ENCODE results near the gene ABCD2. TPM values are rescaled to one million over a fixed set of nuclear protein-coding genes. Genes with fewer than 3 reads are reported as not detected.

ABCD2 gene
- total and polyA plus RNA-seq, 9 of the 15 experiments (the other 6 are each of a cell fraction or from before 2014, with no cell fraction given), result 0.01 to 0.08 (median 0.04) TPM; not detected in 3

DNA sequence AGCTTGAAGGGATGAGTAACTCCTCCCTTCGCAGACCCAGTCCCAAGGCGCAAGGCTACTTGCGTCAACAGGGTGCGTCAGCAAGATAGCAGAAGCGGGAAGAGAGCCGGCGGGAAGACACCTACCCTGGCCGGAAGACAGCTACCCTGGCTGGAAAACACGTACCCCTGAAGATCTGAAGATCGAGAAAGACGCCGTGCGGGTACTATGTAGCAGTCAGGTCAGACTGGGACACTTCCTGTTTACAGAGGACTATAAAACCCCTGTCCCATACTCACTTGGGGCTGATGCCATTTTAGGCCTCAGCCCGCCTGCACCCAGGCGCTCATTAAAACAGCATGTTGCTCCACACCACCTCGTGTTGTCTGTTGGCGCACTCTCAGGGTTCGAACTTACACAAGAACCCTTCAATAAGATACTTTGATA lies 80.9 kb downstream of the ABCD2 start:
- Histone ChIP-seq H4K20me1 (replicated peaks; ENCODE audit: control insufficient read depth, insufficient read depth, low read length) (no peaks in the 10 kb centered on the region), H3K27me3 (ENCODE audit: control insufficient read depth in 2 of 2, insufficient read depth in 2 of 2, low read length in 2 of 2) (no peaks in the 10 kb centered on the region), H3K9me1 (ENCODE audit: control insufficient read depth, insufficient read depth, low read length) (no peaks in the 10 kb centered on the region), H3K4me3 (peak overlapping the region; percentile 38), H3K79me2 (ENCODE audit: control insufficient read depth, insufficient read depth, low read length) (peaks cover 10% of the 10 kb centered on the region), H3K9me3 (replicated peaks; ENCODE audit: control insufficient read depth, insufficient read depth, low read depth, low read length) (no peaks in the 10 kb centered on the region), H3K4me2 (ENCODE audit: insufficient read depth, low read length) (peak overlapping the region; percentile 77), H3K36me3 (ENCODE audit: control insufficient read depth, insufficient read depth, low read length) (no peaks in the 10 kb centered on the region), H3K4me1 (replicated peaks in 1 of 2; ENCODE audit: control insufficient read depth in 2 of 2, insufficient read depth in 2 of 2, low read length in 2 of 2) (peaks cover 5% of the 10 kb centered on the region in 2 experiments; a peak in 3 of 5 replicates), H3K27ac (ENCODE audit: extremely low read depth, low read depth, low read length) (peak overlapping the region; percentile 80), H2AFZ (ENCODE audit: low read depth, low read length) (peak overlapping the region; percentile 93), H3K9ac (ENCODE audit: insufficient read depth in 1 of 2, low read depth in 2 of 2, low read length in 2 of 2) (peak overlapping the region; percentile 68 to 70; a peak in 3 of 4 replicates)
- ATAC-seq (peak; percentile 92), FAIRE-seq (peak; percentile 56), DNase-seq (ENCODE audit: extremely low read depth in 1 of 4, low spot score in 3 of 4) (peak; percentile 17 to 85 (median 26))
- CTCF ChIA-PET (ENCODE audit: low intra/inter-chr PET ratio), result no interaction called here
- no TSS peak for BruUV-seq (replicated peaks)
- intact Hi-C loops (cut with micrococcal nuclease) (no loop called here), in situ Hi-C loops (cut with MboI) (no loop called here)
- POLR2A ChIA-PET, result no interaction called here
- WGBS (ENCODE audit: insufficient coverage, low coverage, missing lambda C conversion rate), result 18% methylated on average over 18 of the region's 18 CpGs
- TF ChIP-seq ZNF764 (CRISPR knock-in tag; IDR thresholded peaks at IDR 0.05; ENCODE audit: low read depth), result no peak
- 0 out of 2 replicates have a peak, but pooled peaks have one; percentile 22 for TF ChIP-seq ZNF766 (CRISPR knock-in tag; conservative IDR thresholded peaks at IDR 0.05)
- 0 out of 2 replicates have a peak, but pooled peaks have one; percentile 27 for TF ChIP-seq RNF2 (IDR thresholded peaks at IDR 0.05)
- 0 out of 2 replicates have a peak, but pooled peaks have one; percentile 16 for TF ChIP-seq SIN3B (IDR thresholded peaks at IDR 0.05; ENCODE audit: low read depth)
- peak; percentile 21 for TF ChIP-seq HNRNPLL (IDR thresholded peaks at IDR 0.05; ENCODE audit: low read depth, low read length, poor library complexity, severe bottlenecking)
- TF ChIP-seq FOXK2 (conservative IDR thresholded peaks at IDR 0.05 in 1 of 2, IDR thresholded peaks at IDR 0.05 in 1 of 2; ENCODE audit: low read depth in 2 of 2), result peak in 1 of 2 experiments; percentile 72; a peak in 3 of 4 replicates
- no peak for TF ChIP-seq NCOA4 (IDR thresholded peaks at IDR 0.05; ENCODE audit: partially characterized antibody)
- TF ChIP-seq ZNF347 (CRISPR knock-in tag; IDR thresholded peaks at IDR 0.05; ENCODE audit: low read depth), result no peak
- TF ChIP-seq SIN3A (IDR thresholded peaks at IDR 0.05; ENCODE audit: borderline replicate concordance in 2 of 2, control insufficient read depth in 1 of 2, low read depth in 2 of 2, low read length in 2 of 2), result peak in 1 of 2 experiments; percentile 25; a peak in 1 of 4 replicates
- TF ChIP-seq POLR2A (conservative IDR thresholded peaks at IDR 0.05), result peak; percentile 70
- TF ChIP-seq HMG20B (CRISPR knock-in tag; IDR thresholded peaks at IDR 0.05), result no peak
- TF ChIP-seq ESRRA (IDR thresholded peaks at IDR 0.05; ENCODE audit: borderline replicate concordance, low read depth), result no peak
- TF ChIP-seq, protein P1, sequence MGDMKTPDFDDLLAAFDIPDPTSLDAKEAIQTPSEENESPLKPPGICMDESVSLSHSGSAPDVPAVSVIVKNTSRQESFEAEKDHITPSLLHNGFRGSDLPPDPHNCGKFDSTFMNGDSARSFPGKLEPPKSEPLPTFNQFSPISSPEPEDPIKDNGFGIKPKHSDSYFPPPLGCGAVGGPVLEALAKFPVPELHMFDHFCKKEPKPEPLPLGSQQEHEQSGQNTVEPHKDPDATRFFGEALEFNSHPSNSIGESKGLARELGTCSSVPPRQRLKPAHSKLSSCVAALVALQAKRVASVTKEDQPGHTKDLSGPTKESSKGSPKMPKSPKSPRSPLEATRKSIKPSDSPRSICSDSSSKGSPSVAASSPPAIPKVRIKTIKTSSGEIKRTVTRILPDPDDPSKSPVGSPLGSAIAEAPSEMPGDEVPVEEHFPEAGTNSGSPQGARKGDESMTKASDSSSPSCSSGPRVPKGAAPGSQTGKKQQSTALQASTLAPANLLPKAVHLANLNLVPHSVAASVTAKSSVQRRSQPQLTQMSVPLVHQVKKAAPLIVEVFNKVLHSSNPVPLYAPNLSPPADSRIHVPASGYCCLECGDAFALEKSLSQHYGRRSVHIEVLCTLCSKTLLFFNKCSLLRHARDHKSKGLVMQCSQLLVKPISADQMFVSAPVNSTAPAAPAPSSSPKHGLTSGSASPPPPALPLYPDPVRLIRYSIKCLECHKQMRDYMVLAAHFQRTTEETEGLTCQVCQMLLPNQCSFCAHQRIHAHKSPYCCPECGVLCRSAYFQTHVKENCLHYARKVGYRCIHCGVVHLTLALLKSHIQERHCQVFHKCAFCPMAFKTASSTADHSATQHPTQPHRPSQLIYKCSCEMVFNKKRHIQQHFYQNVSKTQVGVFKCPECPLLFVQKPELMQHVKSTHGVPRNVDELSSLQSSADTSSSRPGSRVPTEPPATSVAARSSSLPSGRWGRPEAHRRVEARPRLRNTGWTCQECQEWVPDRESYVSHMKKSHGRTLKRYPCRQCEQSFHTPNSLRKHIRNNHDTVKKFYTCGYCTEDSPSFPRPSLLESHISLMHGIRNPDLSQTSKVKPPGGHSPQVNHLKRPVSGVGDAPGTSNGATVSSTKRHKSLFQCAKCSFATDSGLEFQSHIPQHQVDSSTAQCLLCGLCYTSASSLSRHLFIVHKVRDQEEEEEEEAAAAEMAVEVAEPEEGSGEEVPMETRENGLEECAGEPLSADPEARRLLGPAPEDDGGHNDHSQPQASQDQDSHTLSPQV (IDR thresholded peaks at IDR 0.05), result peak; percentile 76
- TF ChIP-seq PPARD (CRISPR knock-in tag; IDR thresholded peaks at IDR 0.05), result no peak
- TF ChIP-seq ZFX (CRISPR knock-in tag; IDR thresholded peaks at IDR 0.05), result peak; percentile 85
- TF ChIP-seq, protein P2, sequence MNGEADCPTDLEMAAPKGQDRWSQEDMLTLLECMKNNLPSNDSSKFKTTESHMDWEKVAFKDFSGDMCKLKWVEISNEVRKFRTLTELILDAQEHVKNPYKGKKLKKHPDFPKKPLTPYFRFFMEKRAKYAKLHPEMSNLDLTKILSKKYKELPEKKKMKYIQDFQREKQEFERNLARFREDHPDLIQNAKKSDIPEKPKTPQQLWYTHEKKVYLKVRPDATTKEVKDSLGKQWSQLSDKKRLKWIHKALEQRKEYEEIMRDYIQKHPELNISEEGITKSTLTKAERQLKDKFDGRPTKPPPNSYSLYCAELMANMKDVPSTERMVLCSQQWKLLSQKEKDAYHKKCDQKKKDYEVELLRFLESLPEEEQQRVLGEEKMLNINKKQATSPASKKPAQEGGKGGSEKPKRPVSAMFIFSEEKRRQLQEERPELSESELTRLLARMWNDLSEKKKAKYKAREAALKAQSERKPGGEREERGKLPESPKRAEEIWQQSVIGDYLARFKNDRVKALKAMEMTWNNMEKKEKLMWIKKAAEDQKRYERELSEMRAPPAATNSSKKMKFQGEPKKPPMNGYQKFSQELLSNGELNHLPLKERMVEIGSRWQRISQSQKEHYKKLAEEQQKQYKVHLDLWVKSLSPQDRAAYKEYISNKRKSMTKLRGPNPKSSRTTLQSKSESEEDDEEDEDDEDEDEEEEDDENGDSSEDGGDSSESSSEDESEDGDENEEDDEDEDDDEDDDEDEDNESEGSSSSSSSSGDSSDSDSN (IDR thresholded peaks at IDR 0.05; ENCODE audit: borderline replicate concordance in 1 of 2, low read depth in 2 of 2, low read length in 2 of 2), result no peak
- TF ChIP-seq ZNF668 (CRISPR knock-in tag; IDR thresholded peaks at IDR 0.05), result no peak
